Activated CD8-positive, alpha-beta memory T cell treated with anti-CD3 and anti-CD28 coated beads, Interleukin-2, amount 50 U/mL, for 1 hour (primary cell): ENCODE measurements around the gene HIVEP3.

ENCODE experiments used
- DNase-seq: peaks from one replicate; pipeline ENCODE4 v3.0.0-alpha.2; 2020; ENCODE audit errors: extremely low read depth

Gene HIVEP3

GRCh38 chr1:41730806-41731205 is 187.9 kb downstream of the HIVEP3 start:
- DNase-seq = no peak

- peak; percentile 10 for DNase-seq
Observed at GRCh38 chr1:41728403-41729202, 190.1 kb downstream of the HIVEP3 start.

- no peak for DNase-seq
Observed at GRCh38 chr1:41727749-41728115, 191.0 kb downstream of the HIVEP3 start.

- no peak for DNase-seq
Observed at GRCh38 chr1:41726899-41727748, 191.6 kb downstream of the HIVEP3 start.

- DNase-seq = no peak
Observed at GRCh38 chr1:41726292-41726691, 192.4 kb downstream of the HIVEP3 start.

GRCh38 chr1:41724926-41725325 is 193.8 kb downstream of the HIVEP3 start:
- DNase-seq = no peak

GRCh38 chr1:41724248-41724647 is 194.5 kb downstream of the HIVEP3 start:
- no peak for DNase-seq

- DNase-seq = no peak
Observed at GRCh38 chr1:41723786-41724185, 194.9 kb downstream of the HIVEP3 start.

GRCh38 chr1:41722184-41722583 is 196.5 kb downstream of the HIVEP3 start:
- DNase-seq = no peak

GRCh38 chr1:41720861-41721410 is 197.8 kb downstream of the HIVEP3 start:
- no peak for DNase-seq

GRCh38 chr1:41719590-41719989 is 199.1 kb downstream of the HIVEP3 start:
- no peak for DNase-seq

GRCh38 chr1:41719128-41719527 is 199.6 kb downstream of the HIVEP3 start:
- DNase-seq = no peak

- DNase-seq = no peak
Observed at GRCh38 chr1:41718497-41718896, 200.2 kb downstream of the HIVEP3 start.

- DNase-seq = no peak
Observed at GRCh38 chr1:41716188-41717130, 202.3 kb downstream of the HIVEP3 start.

- DNase-seq = no peak
Observed at GRCh38 chr1:41715441-41716095, 203.2 kb downstream of the HIVEP3 start.

GRCh38 chr1:41714638-41715389 is 203.9 kb downstream of the HIVEP3 start:
- DNase-seq = no peak

- no peak for DNase-seq
Observed at GRCh38 chr1:41713557-41714327, 205.0 kb downstream of the HIVEP3 start.

GRCh38 chr1:41713141-41713540 is 205.6 kb downstream of the HIVEP3 start:
- DNase-seq = no peak

GRCh38 chr1:41712695-41713094 is 206.0 kb downstream of the HIVEP3 start:
- DNase-seq = no peak

GRCh38 chr1:41712081-41712480 is 206.6 kb downstream of the HIVEP3 start:
- no peak for DNase-seq
